ENCODE data around the gene HBA2. TPM values are rescaled to one million over a fixed set of nuclear protein-coding genes. Genes with fewer than 3 reads are reported as not detected.
A peak's percentile ranks its signal among the peaks of the same experiment; 100 is the strongest.
"Not testable (repeated sequence)": the region's sequence is repeated elsewhere in the genome, so short reads cannot be mapped to it uniquely, and the experiment has no call there.

The HBA2 gene
- total and polyA plus RNA-seq, 7 donors = 11.9 to 1,244 (median 24.9) TPM

- peaks cover 0 to 69% (median 37%) of the 10 kb centered on the region in 3 donors for H3K27me3 ChIP-seq (ENCODE audit: insufficient read depth in 3 of 3, low read length in 2 of 3)
- H3K4me1 ChIP-seq = peaks cover 11% of the 10 kb centered on the region
- no peak for DNase-seq
- no peak overlapping the region for H3K27ac ChIP-seq
- H3K4me3 ChIP-seq = no peak overlapping the region
- H3K36me3 ChIP-seq (ENCODE audit: insufficient read depth in 1 of 2, low read depth in 1 of 2) = no peaks in the 10 kb centered on the region
- WGBS, 3 donors = 8 to 12% (median 10%) methylated on average over 11 of the region's 11 CpGs
- no peak for ATAC-seq
- TF ChIP-seq CTCF (IDR thresholded peaks at IDR 0.05) = no peak
- intact Hi-C loops (cut with DNase I) = no loop called here
- no peaks in the 10 kb centered on the region for H3K9me3 ChIP-seq
Measured at GRCh38 chr16:167122-167690, 5.5 kb upstream of the HBA2 start.

GRCh38 chr16:168424-168823 is 4.3 kb upstream of the HBA2 start:
- intact Hi-C loops (cut with DNase I) = no loop called here
- WGBS, 3 donors = 47 to 64% (median 51%) methylated on average over 6 of the region's 6 CpGs
- peaks cover 0 to 71% (median 37%) of the 10 kb centered on the region in 3 donors for H3K27me3 ChIP-seq (ENCODE audit: insufficient read depth in 3 of 3, low read length in 2 of 3)
- H3K4me1 ChIP-seq = peaks cover 11% of the 10 kb centered on the region
- ATAC-seq = no peak
- H3K9me3 ChIP-seq = no peaks in the 10 kb centered on the region
- no peak for DNase-seq
- H3K36me3 ChIP-seq (ENCODE audit: insufficient read depth in 1 of 2, low read depth in 1 of 2) = no peaks in the 10 kb centered on the region
- no peak overlapping the region for H3K4me3 ChIP-seq
- H3K27ac ChIP-seq = no peak overlapping the region
- TF ChIP-seq CTCF (IDR thresholded peaks at IDR 0.05) = no peak

- Histone ChIP-seq H3K27ac (no peak overlapping the region), H3K4me3 (no peak overlapping the region), H3K36me3 (ENCODE audit: insufficient read depth in 1 of 2, low read depth in 1 of 2) (no peaks in the 10 kb centered on the region), H3K27me3 (ENCODE audit: insufficient read depth in 3 of 3, low read length in 2 of 3) (peaks cover 0 to 73% (median 37%) of the 10 kb centered on the region in 3 donors), H3K4me1 (peaks cover 11% of the 10 kb centered on the region), H3K9me3 (no peaks in the 10 kb centered on the region)
- intact Hi-C loops (cut with DNase I) = no loop called here
- no peak for DNase-seq
- TF ChIP-seq CTCF (IDR thresholded peaks at IDR 0.05) = no peak
- 15 to 32% (median 21%) methylated on average over 3 of the region's 3 CpGs for WGBS, 3 donors
- ATAC-seq = no peak
Measured at GRCh38 chr16:169014-169413, 3.7 kb upstream of the HBA2 start.

GRCh38 chr16:170088-170507 is 2.6 kb upstream of the HBA2 start:
- H3K9me3 ChIP-seq; DNase-seq; H3K36me3 ChIP-seq (ENCODE audit: insufficient read depth in 1 of 2, low read depth in 1 of 2); H3K27ac ChIP-seq; intact Hi-C loops (cut with DNase I); H3K4me3 ChIP-seq: not testable (repeated sequence)
- Histone ChIP-seq H3K27me3 (ENCODE audit: insufficient read depth in 3 of 3, low read length in 2 of 3) (peaks cover 0 to 79% (median 44%) of the 10 kb centered on the region in 3 donors), H3K4me1 (peaks cover 10% of the 10 kb centered on the region)
- 1 to 6% (median 3%) methylated on average over 5 of the region's 5 CpGs for WGBS, 3 donors
- peak in 2 of 4 donors; percentile 24 to 52 for ATAC-seq

GRCh38 chr16:170788-171187 is 1.9 kb upstream of the HBA2 start:
- ATAC-seq = no peak
- WGBS, 3 donors = 39 to 57% (median 52%) methylated on average over 1 of the region's 1 CpG
- no peak overlapping the region for H3K4me3 ChIP-seq
- H3K27ac ChIP-seq = no peak overlapping the region
- H3K4me1 ChIP-seq = peaks cover 3% of the 10 kb centered on the region
- peaks cover 0 to 78% (median 42%) of the 10 kb centered on the region in 3 donors for H3K27me3 ChIP-seq (ENCODE audit: insufficient read depth in 3 of 3, low read length in 2 of 3)
- no peaks in the 10 kb centered on the region for H3K36me3 ChIP-seq (ENCODE audit: insufficient read depth in 1 of 2, low read depth in 1 of 2)
- DNase-seq = no peak
- no peak for TF ChIP-seq CTCF (IDR thresholded peaks at IDR 0.05)
- H3K9me3 ChIP-seq = no peaks in the 10 kb centered on the region
- intact Hi-C loops (cut with DNase I) = no loop called here

- 4 to 7% (median 5%) methylated on average over 20 to 29 of the region's 44 CpGs for WGBS, 3 donors
- DNase-seq = not testable (repeated sequence)
Measured at GRCh38 chr16:173211-173854, 657 bp downstream of the HBA2 start.

GRCh38 chr16:173928-174769 is 1.5 kb downstream of the HBA2 start:
- H3K27ac ChIP-seq; H3K4me1 ChIP-seq; intact Hi-C loops (cut with DNase I); H3K9me3 ChIP-seq; H3K36me3 ChIP-seq (ENCODE audit: insufficient read depth in 1 of 2, low read depth in 1 of 2); H3K4me3 ChIP-seq: not testable (repeated sequence)
- ATAC-seq (peak in 3 of 4 donors; percentile 24 to 66 (median 43)), DNase-seq (peak in 1 of 2 donors; percentile 24)
- H3K27me3 ChIP-seq (ENCODE audit: insufficient read depth in 3 of 3, low read length in 2 of 3) = peaks cover 0 to 66% (median 30%) of the 10 kb centered on the region in 3 donors
- WGBS, 3 donors = 12 to 20% (median 16%) methylated on average over 5 to 10 of the region's 13 CpGs

More at GRCh38 chr16:173211-173854, 657 bp downstream of the HBA2 start:
- intact Hi-C loops (cut with DNase I); H3K27ac ChIP-seq; H3K4me1 ChIP-seq; H3K36me3 ChIP-seq (ENCODE audit: insufficient read depth in 1 of 2, low read depth in 1 of 2); H3K9me3 ChIP-seq; H3K4me3 ChIP-seq; ATAC-seq: not testable (repeated sequence)
- H3K27me3 ChIP-seq (ENCODE audit: insufficient read depth in 3 of 3, low read length in 2 of 3) = peaks cover 0 to 66% (median 31%) of the 10 kb centered on the region in 3 donors
